ENCODE data around the gene GPC6.

- TF ChIP-seq CTCF (IDR thresholded peaks at IDR 0.05) (no peak), POLR2A (IDR thresholded peaks at IDR 0.05) (no peak)
Observed at GRCh38 chr13:93270769-93271742, 44.4 kb downstream of the GPC6 start.
